ENCODE data around the gene FUT9. TPM values are rescaled to one million over a fixed set of nuclear protein-coding genes. Genes with fewer than 3 reads are reported as not detected.

FUT9 gene
- total RNA-seq, 2 experiments from 2014 or later = not detected

DNA sequence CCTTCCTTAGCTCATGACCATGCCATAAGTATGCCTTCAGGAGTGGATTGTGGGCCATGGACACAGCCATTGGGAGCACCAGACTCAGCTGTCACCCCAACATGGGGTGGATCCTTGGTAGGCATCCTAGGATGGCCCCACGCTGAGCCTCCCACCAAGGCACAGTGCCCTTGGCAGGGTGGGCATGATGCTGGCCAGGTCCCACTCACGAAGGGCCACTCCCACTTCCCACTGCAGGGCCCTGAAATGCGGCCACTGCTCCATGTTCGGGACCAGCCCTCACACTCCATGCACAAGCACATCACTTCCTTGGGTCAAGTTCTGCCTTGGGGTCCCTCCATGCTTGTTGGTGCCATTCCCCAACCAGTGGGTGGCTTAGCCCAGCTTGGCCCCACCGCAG lies 12.9 kb upstream of the FUT9 start:
- Histone ChIP-seq H3K4me3 (ENCODE audit: low read length) (no peak overlapping the region), H3K27me3 (ENCODE audit: control insufficient read depth in 1 of 2, insufficient read depth in 2 of 2, low read length in 2 of 2) (no peaks in the 10 kb centered on the region), H3K36me3 (ENCODE audit: insufficient read depth, low read length) (no peaks in the 10 kb centered on the region), H3K4me1 (ENCODE audit: insufficient read depth, low read length) (no peaks in the 10 kb centered on the region), H3K9me3 (ENCODE audit: control insufficient read depth in 1 of 2, insufficient read depth in 1 of 2, low read length in 2 of 2) (peaks cover 0 to 16% of the 10 kb centered on the region in 2 experiments), H3K27ac (ENCODE audit: low read depth in 1 of 2, low read length in 2 of 2) (no peak overlapping the region)
- TF ChIP-seq, protein P1, sequence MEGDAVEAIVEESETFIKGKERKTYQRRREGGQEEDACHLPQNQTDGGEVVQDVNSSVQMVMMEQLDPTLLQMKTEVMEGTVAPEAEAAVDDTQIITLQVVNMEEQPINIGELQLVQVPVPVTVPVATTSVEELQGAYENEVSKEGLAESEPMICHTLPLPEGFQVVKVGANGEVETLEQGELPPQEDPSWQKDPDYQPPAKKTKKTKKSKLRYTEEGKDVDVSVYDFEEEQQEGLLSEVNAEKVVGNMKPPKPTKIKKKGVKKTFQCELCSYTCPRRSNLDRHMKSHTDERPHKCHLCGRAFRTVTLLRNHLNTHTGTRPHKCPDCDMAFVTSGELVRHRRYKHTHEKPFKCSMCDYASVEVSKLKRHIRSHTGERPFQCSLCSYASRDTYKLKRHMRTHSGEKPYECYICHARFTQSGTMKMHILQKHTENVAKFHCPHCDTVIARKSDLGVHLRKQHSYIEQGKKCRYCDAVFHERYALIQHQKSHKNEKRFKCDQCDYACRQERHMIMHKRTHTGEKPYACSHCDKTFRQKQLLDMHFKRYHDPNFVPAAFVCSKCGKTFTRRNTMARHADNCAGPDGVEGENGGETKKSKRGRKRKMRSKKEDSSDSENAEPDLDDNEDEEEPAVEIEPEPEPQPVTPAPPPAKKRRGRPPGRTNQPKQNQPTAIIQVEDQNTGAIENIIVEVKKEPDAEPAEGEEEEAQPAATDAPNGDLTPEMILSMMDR (IDR thresholded peaks at IDR 0.05) = no peak
- CTCF ChIA-PET = no interaction called here
- DNase-seq = no peak
- intact Hi-C loops (cut with DNase I, micrococcal nuclease) = no loop called here
- no peaks in the 10 kb centered on the region for H3K27me3 Mint-ChIP-seq
- peaks cover 10% of the 10 kb centered on the region for H3K9me3 Mint-ChIP-seq
- no peak overlapping the region for H3K4me3 Mint-ChIP-seq
- no peak overlapping the region for H3K27ac Mint-ChIP-seq
- POLR2A ChIA-PET = no interaction called here
- no peak for ATAC-seq (ENCODE audit: poor library complexity)
- H3K36me3 Mint-ChIP-seq (ENCODE audit: low read depth) = no peaks in the 10 kb centered on the region
- no peaks in the 10 kb centered on the region for H3K4me1 Mint-ChIP-seq (ENCODE audit: low read depth)

DNA sequence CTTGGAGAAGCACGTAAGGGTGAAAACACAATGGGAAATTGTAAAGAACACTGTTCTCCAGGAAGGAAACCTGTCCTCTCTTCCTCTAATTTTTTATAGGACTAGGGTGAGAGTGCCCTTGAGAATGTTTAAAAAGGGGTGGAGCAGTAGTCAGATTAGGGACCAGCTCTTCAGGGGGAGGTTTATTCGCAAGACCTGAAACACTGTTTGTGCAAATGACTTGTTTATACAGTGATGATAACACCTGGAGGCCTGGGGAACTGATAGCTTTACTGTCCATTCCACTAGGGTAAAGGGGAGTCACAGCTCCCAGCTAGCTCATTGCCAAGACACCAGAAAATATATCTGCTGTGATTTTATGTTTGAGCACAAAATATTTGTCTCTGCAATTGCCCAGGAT lies 8.1 kb upstream of the FUT9 start:
- Mint-ChIP-seq H3K36me3 (ENCODE audit: low read depth) (no peaks in the 10 kb centered on the region), H3K4me1 (ENCODE audit: low read depth) (no peaks in the 10 kb centered on the region), H3K27ac (no peak overlapping the region), H3K9me3 (no peaks in the 10 kb centered on the region), H3K4me3 (no peak overlapping the region), H3K27me3 (no peaks in the 10 kb centered on the region)
- Histone ChIP-seq H3K27me3 (ENCODE audit: control insufficient read depth in 1 of 2, insufficient read depth in 2 of 2, low read length in 2 of 2) (no peaks in the 10 kb centered on the region), H3K9me3 (ENCODE audit: control insufficient read depth in 1 of 2, insufficient read depth in 1 of 2, low read length in 2 of 2) (peaks cover 0 to 6% of the 10 kb centered on the region in 2 experiments), H3K4me3 (ENCODE audit: low read length) (no peak overlapping the region), H3K27ac (ENCODE audit: low read depth in 1 of 2, low read length in 2 of 2) (no peak overlapping the region), H3K4me1 (ENCODE audit: insufficient read depth, low read length) (no peaks in the 10 kb centered on the region), H3K36me3 (ENCODE audit: insufficient read depth, low read length) (no peaks in the 10 kb centered on the region)
- CTCF ChIA-PET = no interaction called here
- intact Hi-C loops (cut with DNase I, micrococcal nuclease) = no loop called here
- POLR2A ChIA-PET = no interaction called here
- TF ChIP-seq, protein P1 (IDR thresholded peaks at IDR 0.05) = no peak
- no peak for DNase-seq
- no peak for ATAC-seq (ENCODE audit: poor library complexity)

DNA sequence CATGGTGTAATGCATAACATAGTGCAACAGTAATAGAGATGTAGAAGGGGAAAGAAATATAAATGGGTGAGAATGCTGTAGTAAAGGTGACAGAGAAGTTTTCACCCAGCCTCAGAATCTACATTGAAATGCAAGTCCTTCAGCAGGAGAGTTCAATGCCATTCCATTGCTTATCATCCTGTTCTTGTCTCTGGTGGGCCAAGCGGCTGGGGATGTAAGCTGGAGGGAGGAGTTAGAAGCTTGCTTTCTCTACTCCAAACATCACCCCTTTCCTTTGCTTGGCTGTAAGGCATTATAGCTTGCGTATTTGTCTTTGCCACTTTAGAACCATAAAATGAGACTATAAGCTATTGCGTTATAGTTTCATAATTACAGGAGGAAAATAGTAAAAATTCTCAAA lies 2.2 kb upstream of the FUT9 start:
- TF ChIP-seq, protein P1 (IDR thresholded peaks at IDR 0.05) = no peak
- no peaks in the 10 kb centered on the region for H3K36me3 ChIP-seq (ENCODE audit: insufficient read depth, low read length)
- no peaks in the 10 kb centered on the region for H3K4me1 ChIP-seq (ENCODE audit: insufficient read depth, low read length)
- H3K27ac Mint-ChIP-seq = no peak overlapping the region
- H3K27ac ChIP-seq (ENCODE audit: low read depth in 1 of 2, low read length in 2 of 2) = no peak overlapping the region
- CTCF ChIA-PET = no interaction called here
- no peak overlapping the region for H3K4me3 Mint-ChIP-seq
- intact Hi-C loops (cut with DNase I, micrococcal nuclease) = no loop called here
- no peak overlapping the region for H3K4me3 ChIP-seq (ENCODE audit: low read length)
- peaks cover 34% of the 10 kb centered on the region for H3K27me3 Mint-ChIP-seq
- peaks cover 9 to 29% of the 10 kb centered on the region in 2 experiments for H3K27me3 ChIP-seq (ENCODE audit: control insufficient read depth in 1 of 2, insufficient read depth in 2 of 2, low read length in 2 of 2)
- ATAC-seq (ENCODE audit: poor library complexity) (no peak), DNase-seq (no peak)
- peaks cover 0 to 14% of the 10 kb centered on the region in 2 experiments for H3K9me3 ChIP-seq (ENCODE audit: control insufficient read depth in 1 of 2, insufficient read depth in 1 of 2, low read length in 2 of 2)
- H3K9me3 Mint-ChIP-seq = no peaks in the 10 kb centered on the region
- POLR2A ChIA-PET = no interaction called here
- no peaks in the 10 kb centered on the region for H3K36me3 Mint-ChIP-seq (ENCODE audit: low read depth)
- H3K4me1 Mint-ChIP-seq (ENCODE audit: low read depth) = no peaks in the 10 kb centered on the region
